IMR-90 (cell line): ENCODE data around the gene CP. TPM values are rescaled to one million over a fixed set of nuclear protein-coding genes. Genes with fewer than 3 reads are reported as not detected.
A peak's percentile ranks its signal among the peaks of the same experiment; 100 is the strongest.

Experiments
- ATAC-seq: fragments of 200-7000 bp; cut with Tn5 transposase; 2 replicates; pipeline ENCODE4 v1.9.1; 2020; ENCODE audit warnings: low read depth, mild to moderate bottlenecking, moderate library complexity
- BruUV-seq: library from RNA; stranded (reverse); fragments of 400-500 nt; replicated peaks from 2 replicates; lab custom pipeline; 2021; lab: Mats Ljungman, UMichigan
- CTCF ChIA-PET: fragments of 300-600 bp; formaldehyde crosslinking; extraction: SDS; loops from one replicate; lab custom pipeline; 2021; ENCODE audit warnings: antibody characterized with exemption; lab: Yijun Ruan, JAX
- POLR2A ChIA-PET: fragments of 300-600 bp; sonication (Branson Sonifier 250); formaldehyde crosslinking; loops from one replicate; lab custom pipeline; 2022; ENCODE audit warnings: antibody characterized with exemption; ENCODE audit not compliant: unreplicated experiment; lab: Charles Lee
- DNase-seq: peaks from one replicate; pipeline ENCODE4 v3.0.0; 2013
- H2AFZ ChIP-seq: replicated peaks from 2 replicates; pipeline ENCODE3; 2013; ENCODE audit warnings: low read length, mild to moderate bottlenecking; ENCODE audit not compliant: poor library complexity
- H2AK5ac ChIP-seq: 2 replicates; pipeline ENCODE4 v1.6.1; 2013; ENCODE audit warnings: low read depth, low read length, inconsistent platforms
- H2AK9ac ChIP-seq: replicated peaks from 2 replicates; pipeline ENCODE3; 2013; ENCODE audit warnings: mild to moderate bottlenecking, low read depth, low read length, moderate library complexity; ENCODE audit not compliant: poor library complexity
- H2BK120ac ChIP-seq: 2 replicates; pipeline ENCODE4 v1.6.1; 2013; ENCODE audit warnings: low read depth, low read length, inconsistent platforms
- H2BK15ac ChIP-seq: 3 replicates; pipeline ENCODE4 v1.6.1; 2013; ENCODE audit warnings: low read depth, low read length, inconsistent platforms
- H2BK20ac ChIP-seq: 2 replicates; pipeline ENCODE4 v1.6.1; 2013; ENCODE audit warnings: low read depth, mild to moderate bottlenecking, inconsistent platforms, low read length, moderate library complexity
- H2BK5ac ChIP-seq: 2 replicates; pipeline ENCODE4 v1.6.1; 2013; ENCODE audit warnings: mild to moderate bottlenecking, low read depth, low read length, inconsistent platforms; ENCODE audit not compliant: poor library complexity, severe bottlenecking
- H3K14ac ChIP-seq: replicated peaks from 2 replicates; pipeline ENCODE4 v1.6.1; 2013; ENCODE audit warnings: low read depth, low read length, inconsistent platforms
- H3K18ac ChIP-seq: 2 replicates; pipeline ENCODE4 v1.6.1; 2013; ENCODE audit warnings: low read depth, low read length, control low read depth
- H3K23ac ChIP-seq: 2 replicates; pipeline ENCODE4 v1.6.1; 2013; ENCODE audit warnings: low read depth, low read length, inconsistent platforms
- H3K27ac ChIP-seq: 2 replicates; pipeline ENCODE4 v1.5.1; 2013; ENCODE audit warnings: mild to moderate bottlenecking, control low read depth, low read length; ENCODE audit not compliant: insufficient read depth
- H3K27me3 ChIP-seq: 2 replicates; pipeline ENCODE4 v1.6.1; 2013; ENCODE audit warnings: low read length; ENCODE audit not compliant: control insufficient read depth, insufficient read depth
- H3K36me3 ChIP-seq: 2 replicates; pipeline ENCODE4 v1.6.1; 2013; ENCODE audit warnings: low read length, mixed read lengths; ENCODE audit not compliant: control insufficient read depth, insufficient read depth
- H3K4ac ChIP-seq: 2 replicates; pipeline ENCODE4 v1.6.1; 2013; ENCODE audit warnings: low read depth, low read length, inconsistent platforms
- H3K4me1 ChIP-seq: 2 replicates; pipeline ENCODE4 v1.6.1; 2013; ENCODE audit warnings: low read length, mixed read lengths; ENCODE audit not compliant: control insufficient read depth, insufficient read depth
- H3K4me2 ChIP-seq: 2 replicates; pipeline ENCODE4 v1.6.1; 2013; ENCODE audit warnings: low read depth, mild to moderate bottlenecking, control low read depth, low read length, moderate library complexity
- H3K4me3 ChIP-seq: 2 replicates; pipeline ENCODE4 v1.5.1; 2013; ENCODE audit warnings: low read depth, mild to moderate bottlenecking, control low read depth, low read length, moderate library complexity; ENCODE audit not compliant: insufficient read depth
- H3K56ac ChIP-seq: 2 replicates; pipeline ENCODE4 v1.6.1; 2013; ENCODE audit warnings: low read length, inconsistent platforms; ENCODE audit not compliant: insufficient read depth; ENCODE audit errors: extremely low read depth
- H3K79me1 ChIP-seq, 2 experiments: 2 replicates each; pipeline ENCODE4 v1.6.1; 2013; ENCODE audit warnings: low read length in 2 of 2, inconsistent platforms in 1 of 2, low read depth in 1 of 2
- H3K9ac ChIP-seq: 2 replicates; pipeline ENCODE4 v1.6.1; 2013; ENCODE audit warnings: low read depth, low read length, control low read depth
- H3K9me1 ChIP-seq: 2 replicates; pipeline ENCODE4 v1.6.1; 2013; ENCODE audit warnings: low read length, inconsistent platforms; ENCODE audit not compliant: insufficient read depth
- H3K9me3 ChIP-seq: 2 replicates; pipeline ENCODE4 v1.6.1; 2013; ENCODE audit warnings: low read length; ENCODE audit not compliant: control insufficient read depth, insufficient read depth
- H4K20me1 ChIP-seq: 2 replicates; pipeline ENCODE4 v1.6.1; 2013; ENCODE audit warnings: low read length, inconsistent platforms; ENCODE audit not compliant: insufficient read depth
- H4K5ac ChIP-seq: 2 replicates; pipeline ENCODE4 v1.6.1; 2013; ENCODE audit warnings: mild to moderate bottlenecking, low read depth, low read length, control low read depth
- H4K8ac ChIP-seq, 2 experiments: 2 replicates each; pipeline ENCODE4 v1.6.1; 2013; ENCODE audit warnings: low read depth in 2 of 2, low read length in 2 of 2, control low read depth in 1 of 2, inconsistent platforms in 1 of 2
- H4K91ac ChIP-seq: 2 replicates; pipeline ENCODE4 v1.6.1; 2013; ENCODE audit warnings: low read depth, low read length, inconsistent platforms; ENCODE audit not compliant: insufficient read depth
- RAD21 ChIP-seq: IDR thresholded peaks from 2 replicates; pipeline ENCODE4 v1.6.1; 2012; ENCODE audit warnings: low read length, improper control_type of control experiment
- SMC3 ChIP-seq: fragments of 150-350 bp; IDR thresholded peaks from 2 replicates; pipeline ENCODE4 v1.6.1; 2016; ENCODE audit warnings: low read depth, mild to moderate bottlenecking, antibody characterized with exemption, low read length, moderate library complexity
- WGBS, 2 experiments: methylation state at CpG; one replicate each; pipeline versions ENCODE4 v1.1.5 to v1.1.7; 2013; ENCODE audit warnings: missing lambda C conversion rate in 2 of 2; ENCODE audit not compliant: insufficient read length in 1 of 2; ENCODE audit errors: extremely low coverage in 2 of 2; 5-methylcytosine and 5-hydroxymethylcytosine counted together
- dilution Hi-C: fragments of 300-500 bp; cut with HindIII; formaldehyde crosslinking; loops from one replicate; pipeline ENCODE4 v1.14.3; 2018; ENCODE audit warnings: low sequenced_read_pairs; ENCODE audit not compliant: unreplicated experiment
- in situ Hi-C: fragments of 300-500 bp; cut with MboI; formaldehyde crosslinking; loops from 3 replicates; pipeline ENCODE4 v1.14.3; 2019; ENCODE audit warnings: low sequenced_read_pairs, inconsistent platforms, mixed read lengths
- intact Hi-C: fragments of 100-400 bp; cut with micrococcal nuclease; formaldehyde crosslinking; loops from 2 replicates; pipeline ENCODE4 v1.10.0; 2022
- polyA plus RNA-seq, 3 experiments: library from polyadenylated mRNA; depleted of rRNA; stranded (reverse); fragments of >200 nt; gene quantifications; 2 replicates each; pipeline ENCODE4 v1.2.3, GENCODE V29; 2012; ENCODE audit warnings: low replicate concordance in 1 of 3
- total RNA-seq: library from RNA; depleted of rRNA; stranded (reverse); fragments of >200 nt; gene quantifications from 2 replicates; pipeline ENCODE4 v1.2.3, GENCODE V29; 2012

Gene CP
- total and polyA plus RNA-seq, 2 of the 4 experiments (the other 2 are of a cell fraction): not detected

DNA sequence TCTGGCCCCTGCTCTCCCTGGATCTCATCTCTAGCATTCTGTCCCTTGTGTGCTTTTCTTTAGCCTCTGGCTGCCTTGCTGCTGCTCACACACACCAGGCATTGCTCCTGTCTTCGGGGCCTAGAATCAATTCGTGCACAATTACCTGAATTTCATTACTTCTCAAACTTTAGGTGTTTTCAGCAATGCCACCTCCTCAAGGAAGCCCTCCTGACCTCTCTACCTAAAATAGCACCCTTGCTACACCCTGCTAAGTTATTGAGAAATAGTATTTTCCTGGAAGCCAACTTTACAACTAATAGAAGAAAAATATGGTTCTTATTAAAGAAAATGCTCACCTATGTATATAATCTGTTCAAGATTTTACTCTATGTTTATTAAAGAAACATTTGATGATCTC lies 40.4 kb downstream of the CP start:
- Histone ChIP-seq H4K8ac (peak overlapping the region; percentile 21 to 27; a peak in 3 of 4 replicates), H2BK15ac (peak overlapping the region; percentile 82; the same call in 2 of the 3 replicates), H3K4ac (peak overlapping the region; percentile 83; the same call in 1 of the 2 replicates), H2BK120ac (peak overlapping the region; percentile 59; the same call in 1 of the 2 replicates), H3K27ac (no peak overlapping the region), H3K9ac (no peak overlapping the region), H3K79me1 (no peaks in the 10 kb centered on the region), H3K36me3 (peaks cover 3% of the 10 kb centered on the region), H3K27me3 (no peaks in the 10 kb centered on the region), H2AFZ (no peak overlapping the region), H2BK5ac (peak overlapping the region; percentile 4), H3K14ac (no peak overlapping the region), H4K91ac (peak overlapping the region; percentile 76), H3K56ac (no peak overlapping the region), H3K9me1 (peaks cover 4% of the 10 kb centered on the region; the same call in 1 of the 2 replicates), H3K23ac (no peak overlapping the region), H3K4me2 (no peak overlapping the region), H3K9me3 (no peaks in the 10 kb centered on the region), H4K20me1 (no peaks in the 10 kb centered on the region), H3K18ac (peak overlapping the region; percentile 77; the same call in 1 of the 2 replicates), H4K5ac (peak overlapping the region; percentile 26; the same call in 1 of the 2 replicates), H2AK5ac (peak overlapping the region; percentile 96), H2AK9ac (no peak overlapping the region), H3K4me3 (no peak overlapping the region), H2BK20ac (peak overlapping the region; percentile 92), H3K4me1 (peaks cover 12% of the 10 kb centered on the region)
- CTCF ChIA-PET: interaction anchor here (1.1 kb wide), 1 partner anchor 226 kb away, joined by 9 read pairs; no protein-coding TSS in a partner anchor
- DNase-seq: no peak
- dilution Hi-C loops (no loop called here), intact Hi-C loops (no loop called here), in situ Hi-C loops (no loop called here)
- no TSS peak for BruUV-seq
- POLR2A ChIA-PET: no interaction called here
- no peak for ATAC-seq
- WGBS, 2 experiments: 100% methylated on average over 1 of the region's 2 CpGs; no CpG with 5 or more reads in 1 of the 2 experiments
- TF ChIP-seq SMC3: no peak
- TF ChIP-seq RAD21: no peak
